Chondrocyte (in vitro differentiated cells): Measurements from ENCODE around the gene SPI1. TPM values are rescaled to one million over a fixed set of nuclear protein-coding genes. Genes with fewer than 3 reads are reported as not detected.

Source experiments
- DNase-seq: peaks from one replicate; pipeline ENCODE4 v3.0.0; 2021; ENCODE audit warnings: mixed read lengths, low spot score
- H3K27ac Mint-ChIP-seq: one replicate; pipeline ENCODE4 v1.8.0; 2021; ENCODE audit warnings: mild to moderate bottlenecking, moderate library complexity, mixed read lengths; ENCODE audit not compliant: unreplicated experiment
- H3K27me3 Mint-ChIP-seq: 2 replicates; pipeline ENCODE4 v1.8.0; 2021; ENCODE audit warnings: low read depth, mixed read lengths
- H3K36me3 Mint-ChIP-seq: 2 replicates; pipeline ENCODE4 v1.8.0; 2021; ENCODE audit warnings: low read depth, mixed read lengths
- H3K4me1 Mint-ChIP-seq: 2 replicates; pipeline ENCODE4 v1.8.0; 2021; ENCODE audit warnings: low read depth, mild to moderate bottlenecking, mixed read lengths
- H3K4me3 Mint-ChIP-seq: one replicate; pipeline ENCODE4 v1.8.0; 2021; ENCODE audit warnings: mild to moderate bottlenecking, moderate library complexity, mixed read lengths; ENCODE audit not compliant: unreplicated experiment
- H3K9me3 Mint-ChIP-seq: 2 replicates; pipeline ENCODE4 v1.8.0; 2021; ENCODE audit warnings: low read depth, mixed read lengths
- total RNA-seq: library from RNA; stranded (reverse); gene quantifications from 3 replicates; pipeline ENCODE4 v1.2.1, GENCODE V29; 2021
- TF ChIP-seq, protein P1 (sequence below): fragments of 200-600 bp; sonication (generic); IDR thresholded peaks from 2 replicates; pipeline ENCODE4 v1.5.0; 2021; ENCODE audit warnings: antibody characterized with exemption, mild to moderate bottlenecking, moderate library complexity

The SPI1 gene
- total RNA-seq, 1 donor from 2014 or later = not detected

GRCh38 chr11:47333886-47334443 is 44.4 kb downstream of the SPI1 start:
- no peak for DNase-seq
- H3K9me3 Mint-ChIP-seq = no peaks in the 10 kb centered on the region
- H3K27me3 Mint-ChIP-seq = no peaks in the 10 kb centered on the region
- no peak overlapping the region for H3K27ac Mint-ChIP-seq
- H3K4me3 Mint-ChIP-seq = no peak overlapping the region
- peaks cover 7% of the 10 kb centered on the region for H3K4me1 Mint-ChIP-seq
- TF ChIP-seq, protein P1, sequence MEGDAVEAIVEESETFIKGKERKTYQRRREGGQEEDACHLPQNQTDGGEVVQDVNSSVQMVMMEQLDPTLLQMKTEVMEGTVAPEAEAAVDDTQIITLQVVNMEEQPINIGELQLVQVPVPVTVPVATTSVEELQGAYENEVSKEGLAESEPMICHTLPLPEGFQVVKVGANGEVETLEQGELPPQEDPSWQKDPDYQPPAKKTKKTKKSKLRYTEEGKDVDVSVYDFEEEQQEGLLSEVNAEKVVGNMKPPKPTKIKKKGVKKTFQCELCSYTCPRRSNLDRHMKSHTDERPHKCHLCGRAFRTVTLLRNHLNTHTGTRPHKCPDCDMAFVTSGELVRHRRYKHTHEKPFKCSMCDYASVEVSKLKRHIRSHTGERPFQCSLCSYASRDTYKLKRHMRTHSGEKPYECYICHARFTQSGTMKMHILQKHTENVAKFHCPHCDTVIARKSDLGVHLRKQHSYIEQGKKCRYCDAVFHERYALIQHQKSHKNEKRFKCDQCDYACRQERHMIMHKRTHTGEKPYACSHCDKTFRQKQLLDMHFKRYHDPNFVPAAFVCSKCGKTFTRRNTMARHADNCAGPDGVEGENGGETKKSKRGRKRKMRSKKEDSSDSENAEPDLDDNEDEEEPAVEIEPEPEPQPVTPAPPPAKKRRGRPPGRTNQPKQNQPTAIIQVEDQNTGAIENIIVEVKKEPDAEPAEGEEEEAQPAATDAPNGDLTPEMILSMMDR = no peak
- H3K36me3 Mint-ChIP-seq = peaks cover 1% of the 10 kb centered on the region

DNA sequence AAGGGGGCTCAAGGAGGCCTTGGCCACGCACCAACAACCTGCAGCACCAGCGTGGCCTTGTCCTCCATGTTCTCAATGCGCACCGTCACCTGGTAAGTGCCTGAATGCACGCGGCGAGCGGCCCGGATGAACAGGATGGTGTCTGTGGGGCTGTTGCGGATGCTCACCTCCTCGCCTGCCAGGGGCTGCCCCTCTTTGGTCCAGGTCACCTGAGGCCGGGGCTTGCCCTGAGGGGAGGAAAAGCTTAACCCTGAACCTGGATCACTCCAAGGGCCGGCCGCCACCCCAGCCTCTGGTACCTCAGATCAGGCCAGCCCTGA is 44.9 kb downstream of the SPI1 start:
- H3K36me3 Mint-ChIP-seq = peaks cover 3% of the 10 kb centered on the region
- no peak for DNase-seq
- no peaks in the 10 kb centered on the region for H3K9me3 Mint-ChIP-seq
- no peaks in the 10 kb centered on the region for H3K27me3 Mint-ChIP-seq
- H3K27ac Mint-ChIP-seq = no peak overlapping the region
- H3K4me1 Mint-ChIP-seq = peaks cover 7% of the 10 kb centered on the region
- H3K4me3 Mint-ChIP-seq = no peak overlapping the region
- TF ChIP-seq, protein P1 = no peak

DNA sequence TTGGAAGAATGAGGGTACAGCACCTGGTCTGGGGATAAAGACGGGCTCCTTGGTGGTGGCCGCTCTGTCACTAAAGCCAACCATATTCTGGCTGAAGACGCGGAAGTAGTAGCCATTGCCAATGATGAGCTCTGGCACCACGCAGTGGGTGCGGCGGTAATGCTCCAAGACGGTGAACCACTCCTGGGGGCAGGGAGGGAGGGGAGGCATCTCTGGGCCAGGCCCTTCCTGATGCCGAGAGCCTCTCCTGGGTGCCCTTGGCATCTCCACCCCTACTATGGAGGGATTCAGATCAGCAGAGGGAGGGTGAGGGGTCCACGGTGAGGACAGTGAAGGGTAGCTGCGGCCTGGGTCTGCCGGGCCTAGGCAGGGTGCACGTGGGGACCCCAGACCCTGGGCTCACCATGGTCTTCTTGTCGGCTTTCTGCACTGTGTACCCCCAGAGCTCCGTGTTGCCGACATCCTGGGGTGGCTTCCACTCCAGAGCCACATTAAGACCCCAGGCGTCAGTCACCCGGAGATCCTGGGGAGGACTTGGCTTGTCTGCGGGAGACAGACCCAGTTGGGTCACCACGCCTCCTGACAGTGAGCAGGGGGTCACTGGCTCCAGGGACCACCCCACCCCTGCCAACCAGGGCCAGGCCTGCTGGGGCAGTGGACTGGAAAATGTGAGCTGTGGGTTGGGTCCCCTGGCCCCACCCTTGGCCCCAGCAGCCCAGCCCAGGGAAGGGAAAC is 45.4 kb downstream of the SPI1 start:
- no peaks in the 10 kb centered on the region for H3K9me3 Mint-ChIP-seq
- TF ChIP-seq, protein P1 = no peak

GRCh38 chr11:47332303-47332711 is 46.0 kb downstream of the SPI1 start:
- Mint-ChIP-seq H3K36me3 (peaks cover 8% of the 10 kb centered on the region), H3K27me3 (no peaks in the 10 kb centered on the region), H3K4me3 (no peak overlapping the region), H3K27ac (no peak overlapping the region), H3K9me3 (no peaks in the 10 kb centered on the region), H3K4me1 (peaks cover 7% of the 10 kb centered on the region)
- TF ChIP-seq, protein P1 = no peak
- no peak for DNase-seq

More for the DNA sequence above, 45.4 kb downstream of the SPI1 start:
- Mint-ChIP-seq H3K27ac (no peak overlapping the region), H3K27me3 (no peaks in the 10 kb centered on the region), H3K4me1 (peaks cover 7% of the 10 kb centered on the region), H3K36me3 (peaks cover 4% of the 10 kb centered on the region), H3K4me3 (no peak overlapping the region)
- no peak for DNase-seq

- Mint-ChIP-seq H3K4me3 (no peak overlapping the region), H3K9me3 (no peaks in the 10 kb centered on the region), H3K4me1 (peaks cover 7% of the 10 kb centered on the region), H3K27me3 (no peaks in the 10 kb centered on the region), H3K36me3 (peaks cover 9% of the 10 kb centered on the region), H3K27ac (no peak overlapping the region)
- no peak for DNase-seq
- TF ChIP-seq, protein P1 = no peak
These were observed 46.7 kb downstream of the SPI1 start for GRCh38 chr11:47331454-47332302.
